IMR-90 (cell line): ENCODE results near the gene KRTAP10-6. TPM values are rescaled to one million over a fixed set of nuclear protein-coding genes. Genes with fewer than 3 reads are reported as not detected.

Experiments used
- ATAC-seq: fragments of 200-7000 bp; cut with Tn5 transposase; 2 replicates; pipeline ENCODE4 v1.9.1; 2020; ENCODE audit warnings: low read depth, mild to moderate bottlenecking, moderate library complexity
- BruUV-seq: library from RNA; stranded (reverse); fragments of 400-500 nt; replicated peaks from 2 replicates; lab custom pipeline; 2021; lab: Mats Ljungman, UMichigan
- CTCF ChIA-PET: fragments of 300-600 bp; formaldehyde crosslinking; extraction: SDS; loops from one replicate; lab custom pipeline; 2021; ENCODE audit warnings: antibody characterized with exemption; lab: Yijun Ruan, JAX
- POLR2A ChIA-PET: fragments of 300-600 bp; sonication (Branson Sonifier 250); formaldehyde crosslinking; loops from one replicate; lab custom pipeline; 2022; ENCODE audit warnings: antibody characterized with exemption; ENCODE audit not compliant: unreplicated experiment; lab: Charles Lee
- DNase-seq: peaks from one replicate; pipeline ENCODE4 v3.0.0; 2013
- H2AFZ ChIP-seq: replicated peaks from 2 replicates; pipeline ENCODE3; 2013; ENCODE audit warnings: low read length, mild to moderate bottlenecking; ENCODE audit not compliant: poor library complexity
- H2AK5ac ChIP-seq: 2 replicates; pipeline ENCODE4 v1.6.1; 2013; ENCODE audit warnings: low read depth, low read length, inconsistent platforms
- H2AK9ac ChIP-seq: replicated peaks from 2 replicates; pipeline ENCODE3; 2013; ENCODE audit warnings: mild to moderate bottlenecking, low read depth, low read length, moderate library complexity; ENCODE audit not compliant: poor library complexity
- H2BK120ac ChIP-seq: 2 replicates; pipeline ENCODE4 v1.6.1; 2013; ENCODE audit warnings: low read depth, low read length, inconsistent platforms
- H2BK15ac ChIP-seq: 3 replicates; pipeline ENCODE4 v1.6.1; 2013; ENCODE audit warnings: low read depth, low read length, inconsistent platforms
- H2BK20ac ChIP-seq: 2 replicates; pipeline ENCODE4 v1.6.1; 2013; ENCODE audit warnings: low read depth, mild to moderate bottlenecking, inconsistent platforms, low read length, moderate library complexity
- H2BK5ac ChIP-seq: 2 replicates; pipeline ENCODE4 v1.6.1; 2013; ENCODE audit warnings: mild to moderate bottlenecking, low read depth, low read length, inconsistent platforms; ENCODE audit not compliant: poor library complexity, severe bottlenecking
- H3K14ac ChIP-seq: replicated peaks from 2 replicates; pipeline ENCODE4 v1.6.1; 2013; ENCODE audit warnings: low read depth, low read length, inconsistent platforms
- H3K18ac ChIP-seq: 2 replicates; pipeline ENCODE4 v1.6.1; 2013; ENCODE audit warnings: low read depth, low read length, control low read depth
- H3K23ac ChIP-seq: 2 replicates; pipeline ENCODE4 v1.6.1; 2013; ENCODE audit warnings: low read depth, low read length, inconsistent platforms
- H3K27ac ChIP-seq: 2 replicates; pipeline ENCODE4 v1.5.1; 2013; ENCODE audit warnings: mild to moderate bottlenecking, control low read depth, low read length; ENCODE audit not compliant: insufficient read depth
- H3K27me3 ChIP-seq: 2 replicates; pipeline ENCODE4 v1.6.1; 2013; ENCODE audit warnings: low read length; ENCODE audit not compliant: control insufficient read depth, insufficient read depth
- H3K36me3 ChIP-seq: 2 replicates; pipeline ENCODE4 v1.6.1; 2013; ENCODE audit warnings: low read length, mixed read lengths; ENCODE audit not compliant: control insufficient read depth, insufficient read depth
- H3K4ac ChIP-seq: 2 replicates; pipeline ENCODE4 v1.6.1; 2013; ENCODE audit warnings: low read depth, low read length, inconsistent platforms
- H3K4me1 ChIP-seq: 2 replicates; pipeline ENCODE4 v1.6.1; 2013; ENCODE audit warnings: low read length, mixed read lengths; ENCODE audit not compliant: control insufficient read depth, insufficient read depth
- H3K4me2 ChIP-seq: 2 replicates; pipeline ENCODE4 v1.6.1; 2013; ENCODE audit warnings: low read depth, mild to moderate bottlenecking, control low read depth, low read length, moderate library complexity
- H3K4me3 ChIP-seq: 2 replicates; pipeline ENCODE4 v1.5.1; 2013; ENCODE audit warnings: low read depth, mild to moderate bottlenecking, control low read depth, low read length, moderate library complexity; ENCODE audit not compliant: insufficient read depth
- H3K56ac ChIP-seq: 2 replicates; pipeline ENCODE4 v1.6.1; 2013; ENCODE audit warnings: low read length, inconsistent platforms; ENCODE audit not compliant: insufficient read depth; ENCODE audit errors: extremely low read depth
- H3K79me1 ChIP-seq, 2 experiments: 2 replicates each; pipeline ENCODE4 v1.6.1; 2013; ENCODE audit warnings: low read length in 2 of 2, inconsistent platforms in 1 of 2, low read depth in 1 of 2
- H3K9ac ChIP-seq: 2 replicates; pipeline ENCODE4 v1.6.1; 2013; ENCODE audit warnings: low read depth, low read length, control low read depth
- H3K9me1 ChIP-seq: 2 replicates; pipeline ENCODE4 v1.6.1; 2013; ENCODE audit warnings: low read length, inconsistent platforms; ENCODE audit not compliant: insufficient read depth
- H3K9me3 ChIP-seq: 2 replicates; pipeline ENCODE4 v1.6.1; 2013; ENCODE audit warnings: low read length; ENCODE audit not compliant: control insufficient read depth, insufficient read depth
- H4K20me1 ChIP-seq: 2 replicates; pipeline ENCODE4 v1.6.1; 2013; ENCODE audit warnings: low read length, inconsistent platforms; ENCODE audit not compliant: insufficient read depth
- H4K5ac ChIP-seq: 2 replicates; pipeline ENCODE4 v1.6.1; 2013; ENCODE audit warnings: mild to moderate bottlenecking, low read depth, low read length, control low read depth
- H4K8ac ChIP-seq, 2 experiments: 2 replicates each; pipeline ENCODE4 v1.6.1; 2013; ENCODE audit warnings: low read depth in 2 of 2, low read length in 2 of 2, control low read depth in 1 of 2, inconsistent platforms in 1 of 2
- H4K91ac ChIP-seq: 2 replicates; pipeline ENCODE4 v1.6.1; 2013; ENCODE audit warnings: low read depth, low read length, inconsistent platforms; ENCODE audit not compliant: insufficient read depth
- BHLHE40 ChIP-seq: fragments of 150-350 bp; IDR thresholded peaks from 2 replicates; pipeline ENCODE4 v1.6.1; 2016; ENCODE audit warnings: mild to moderate bottlenecking, low read depth, low read length
- WGBS, 2 experiments: methylation state at CpG; one replicate each; pipeline versions ENCODE4 v1.1.5 to v1.1.7; 2013; ENCODE audit warnings: missing lambda C conversion rate in 2 of 2; ENCODE audit not compliant: insufficient read length in 1 of 2; ENCODE audit errors: extremely low coverage in 2 of 2; 5-methylcytosine and 5-hydroxymethylcytosine counted together
- dilution Hi-C: fragments of 300-500 bp; cut with HindIII; formaldehyde crosslinking; loops from one replicate; pipeline ENCODE4 v1.14.3; 2018; ENCODE audit warnings: low sequenced_read_pairs; ENCODE audit not compliant: unreplicated experiment
- in situ Hi-C: fragments of 300-500 bp; cut with MboI; formaldehyde crosslinking; loops from 3 replicates; pipeline ENCODE4 v1.14.3; 2019; ENCODE audit warnings: low sequenced_read_pairs, inconsistent platforms, mixed read lengths
- intact Hi-C: fragments of 100-400 bp; cut with micrococcal nuclease; formaldehyde crosslinking; loops from 2 replicates; pipeline ENCODE4 v1.10.0; 2022
- polyA plus RNA-seq, 3 experiments: library from polyadenylated mRNA; depleted of rRNA; stranded (reverse); fragments of >200 nt; gene quantifications; 2 replicates each; pipeline ENCODE4 v1.2.3, GENCODE V29; 2012; ENCODE audit warnings: low replicate concordance in 1 of 3
- total RNA-seq: library from RNA; depleted of rRNA; stranded (reverse); fragments of >200 nt; gene quantifications from 2 replicates; pipeline ENCODE4 v1.2.3, GENCODE V29; 2012

KRTAP10-6 gene
- total and polyA plus RNA-seq, 2 of the 4 experiments (the other 2 are of a cell fraction) = not detected

DNA sequence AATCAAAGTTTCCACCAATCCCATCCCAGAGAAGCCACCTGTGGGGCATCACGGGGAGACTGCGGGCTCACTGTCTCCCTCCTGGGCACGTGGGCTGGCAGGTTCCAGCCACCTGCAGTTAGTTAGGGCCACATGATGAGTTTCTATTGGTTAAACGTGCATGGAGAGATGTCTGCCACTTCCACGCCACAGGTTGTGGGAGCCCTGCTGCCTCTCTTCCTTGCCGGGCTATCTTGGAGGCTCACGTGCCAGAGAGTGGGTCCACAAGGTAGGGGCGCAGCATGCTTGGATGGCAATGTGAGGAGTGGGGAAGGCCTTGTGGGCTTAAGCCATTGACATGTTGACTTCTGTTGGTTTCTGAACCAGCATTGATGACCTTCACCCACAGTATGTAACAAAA, 11.6 kb upstream of the KRTAP10-6 start:
- H3K9me3 ChIP-seq = no peaks in the 10 kb centered on the region
- H3K18ac ChIP-seq = no peak overlapping the region
- no peaks in the 10 kb centered on the region for H3K9me1 ChIP-seq
- no peak overlapping the region for H4K8ac ChIP-seq
- no peak overlapping the region for H3K27ac ChIP-seq
- H3K4me2 ChIP-seq = no peak overlapping the region
- ATAC-seq (no peak), DNase-seq (no peak)
- in situ Hi-C loops = no loop called here
- no peaks in the 10 kb centered on the region for H3K4me1 ChIP-seq
- no peak overlapping the region for H4K5ac ChIP-seq
- H4K20me1 ChIP-seq = no peaks in the 10 kb centered on the region
- H3K36me3 ChIP-seq = no peaks in the 10 kb centered on the region
- H3K56ac ChIP-seq = no peak overlapping the region
- no peak overlapping the region for H3K4ac ChIP-seq
- no peak overlapping the region for H4K91ac ChIP-seq
- no peak overlapping the region for H2AFZ ChIP-seq
- H3K14ac ChIP-seq = no peak overlapping the region
- ChIA-PET CTCF (no interaction called here), POLR2A (no interaction called here)
- 26% methylated on average over 4 of the region's 8 CpGs; no CpG with 5 or more reads in 1 of the 2 experiments for WGBS, 2 experiments
- H2BK15ac ChIP-seq = no peak overlapping the region
- dilution Hi-C loops = no loop called here
- no peak overlapping the region for H3K23ac ChIP-seq
- H2BK5ac ChIP-seq = no peak overlapping the region
- no peak for TF ChIP-seq BHLHE40
- no peak overlapping the region for H2AK5ac ChIP-seq
- H2BK120ac ChIP-seq = no peak overlapping the region
- intact Hi-C loops = no loop called here
- H3K4me3 ChIP-seq = no peak overlapping the region
- H2BK20ac ChIP-seq = no peak overlapping the region
- H3K79me1 ChIP-seq = no peaks in the 10 kb centered on the region
- no TSS peak for BruUV-seq
- peaks cover 2% of the 10 kb centered on the region for H3K27me3 ChIP-seq
- H2AK9ac ChIP-seq = no peak overlapping the region
- H3K9ac ChIP-seq = no peak overlapping the region
